ENCODE results near the gene MTA3. TPM values are rescaled to one million over a fixed set of nuclear protein-coding genes. Genes with fewer than 3 reads are reported as not detected.

MTA3 gene
- total and polyA plus RNA-seq, 9 of the 15 experiments (the other 6 are each of a cell fraction or from before 2014, with no cell fraction given) = 12.4 to 39.6 (median 23.5) TPM

DNA sequence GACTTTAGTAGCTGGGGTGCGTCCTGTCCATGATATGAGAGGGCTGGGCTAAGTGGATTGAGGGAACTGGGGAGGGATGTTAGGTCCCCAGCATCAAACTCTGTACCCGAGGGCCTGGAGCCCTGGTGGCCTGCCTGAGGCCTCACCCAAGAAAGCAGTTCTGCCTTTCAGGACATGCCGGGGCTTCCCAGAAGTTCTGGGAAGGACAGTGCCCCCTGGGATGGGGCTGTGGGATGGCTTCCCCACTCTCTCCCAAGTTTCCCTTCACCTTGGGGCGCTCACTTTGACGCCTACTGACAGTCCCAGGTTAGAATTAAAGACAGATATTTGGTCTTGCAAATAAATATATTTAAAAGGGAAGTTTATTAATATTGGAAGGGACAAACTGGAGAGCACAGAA, 193.7 kb downstream of the MTA3 start:
- H3K4me3 ChIP-seq = no peak overlapping the region
- CTCF ChIA-PET (ENCODE audit: low intra/inter-chr PET ratio) = no interaction called here
- no TSS peak for BruUV-seq (replicated peaks)
- H3K9me1 ChIP-seq (ENCODE audit: control insufficient read depth, insufficient read depth, low read length) = no peaks in the 10 kb centered on the region
- no peak overlapping the region for H3K9ac ChIP-seq (ENCODE audit: insufficient read depth in 1 of 2, low read depth in 2 of 2, low read length in 2 of 2)
- no peak for FAIRE-seq
- no peak overlapping the region for H3K27ac ChIP-seq (ENCODE audit: extremely low read depth, low read depth, low read length)
- peaks cover 0 to 18% of the 10 kb centered on the region in 2 experiments; a peak in 1 of 5 replicates for H3K4me1 ChIP-seq (replicated peaks in 1 of 2; ENCODE audit: control insufficient read depth in 2 of 2, insufficient read depth in 2 of 2, low read length in 2 of 2)
- POLR2A ChIA-PET = interaction anchor here (0.6 kb wide), 1 partner anchor 934 kb away, joined by 3 read pairs; no protein-coding TSS in a partner anchor
- intact Hi-C loops (cut with micrococcal nuclease) (no loop called here), in situ Hi-C loops (cut with MboI) (no loop called here)
- TF ChIP-seq OTX1 (CRISPR knock-in tag; IDR thresholded peaks at IDR 0.05) (no peak), PTRF (tag; IDR thresholded peaks at IDR 0.05) (no peak), REST (IDR thresholded peaks at IDR 0.05; ENCODE audit: borderline replicate concordance) (no peak), REST (CRISPR knock-in tag; IDR thresholded peaks at IDR 0.05; ENCODE audit: low read depth) (no peak)
- TF ChIP-seq, protein P1, sequence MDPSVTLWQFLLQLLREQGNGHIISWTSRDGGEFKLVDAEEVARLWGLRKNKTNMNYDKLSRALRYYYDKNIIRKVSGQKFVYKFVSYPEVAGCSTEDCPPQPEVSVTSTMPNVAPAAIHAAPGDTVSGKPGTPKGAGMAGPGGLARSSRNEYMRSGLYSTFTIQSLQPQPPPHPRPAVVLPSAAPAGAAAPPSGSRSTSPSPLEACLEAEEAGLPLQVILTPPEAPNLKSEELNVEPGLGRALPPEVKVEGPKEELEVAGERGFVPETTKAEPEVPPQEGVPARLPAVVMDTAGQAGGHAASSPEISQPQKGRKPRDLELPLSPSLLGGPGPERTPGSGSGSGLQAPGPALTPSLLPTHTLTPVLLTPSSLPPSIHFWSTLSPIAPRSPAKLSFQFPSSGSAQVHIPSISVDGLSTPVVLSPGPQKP (CRISPR knock-in tag; IDR thresholded peaks at IDR 0.05) = no peak
- H3K4me2 ChIP-seq (ENCODE audit: insufficient read depth, low read length) = no peak overlapping the region
- no peaks in the 10 kb centered on the region for H3K79me2 ChIP-seq (ENCODE audit: control insufficient read depth, insufficient read depth, low read length)
- H3K36me3 ChIP-seq (ENCODE audit: control insufficient read depth, insufficient read depth, low read length) = no peaks in the 10 kb centered on the region
- H3K27me3 ChIP-seq (ENCODE audit: control insufficient read depth in 2 of 2, insufficient read depth in 2 of 2, low read length in 2 of 2) = peaks cover 3 to 44% of the 10 kb centered on the region in 2 experiments; a peak in 4 of 5 replicates
- DNase-seq (ENCODE audit: extremely low read depth in 1 of 4, low spot score in 3 of 4) = no peak
- no peaks in the 10 kb centered on the region for H4K20me1 ChIP-seq (replicated peaks; ENCODE audit: control insufficient read depth, insufficient read depth, low read length)
- no peak for ATAC-seq
- no peaks in the 10 kb centered on the region for H3K9me3 ChIP-seq (replicated peaks; ENCODE audit: control insufficient read depth, insufficient read depth, low read depth, low read length)
- no peak overlapping the region for H2AFZ ChIP-seq (ENCODE audit: low read depth, low read length)
- WGBS (ENCODE audit: insufficient coverage, low coverage, missing lambda C conversion rate) = 3% methylated on average over 5 of the region's 5 CpGs

Data from K562 (cell line).